NCI-H128 (cell line): ENCODE data around the gene DDX1.
"Not testable (repeated sequence)": the region's sequence is repeated elsewhere in the genome, so short reads cannot be mapped to it uniquely, and the experiment has no call there.

Source experiments
- DNase-seq: peaks from one replicate; lab custom pipeline; 2025; ENCODE audit not compliant: unreplicated experiment; lab: John Stamatoyannopoulos, UW

Gene DDX1

DNA sequence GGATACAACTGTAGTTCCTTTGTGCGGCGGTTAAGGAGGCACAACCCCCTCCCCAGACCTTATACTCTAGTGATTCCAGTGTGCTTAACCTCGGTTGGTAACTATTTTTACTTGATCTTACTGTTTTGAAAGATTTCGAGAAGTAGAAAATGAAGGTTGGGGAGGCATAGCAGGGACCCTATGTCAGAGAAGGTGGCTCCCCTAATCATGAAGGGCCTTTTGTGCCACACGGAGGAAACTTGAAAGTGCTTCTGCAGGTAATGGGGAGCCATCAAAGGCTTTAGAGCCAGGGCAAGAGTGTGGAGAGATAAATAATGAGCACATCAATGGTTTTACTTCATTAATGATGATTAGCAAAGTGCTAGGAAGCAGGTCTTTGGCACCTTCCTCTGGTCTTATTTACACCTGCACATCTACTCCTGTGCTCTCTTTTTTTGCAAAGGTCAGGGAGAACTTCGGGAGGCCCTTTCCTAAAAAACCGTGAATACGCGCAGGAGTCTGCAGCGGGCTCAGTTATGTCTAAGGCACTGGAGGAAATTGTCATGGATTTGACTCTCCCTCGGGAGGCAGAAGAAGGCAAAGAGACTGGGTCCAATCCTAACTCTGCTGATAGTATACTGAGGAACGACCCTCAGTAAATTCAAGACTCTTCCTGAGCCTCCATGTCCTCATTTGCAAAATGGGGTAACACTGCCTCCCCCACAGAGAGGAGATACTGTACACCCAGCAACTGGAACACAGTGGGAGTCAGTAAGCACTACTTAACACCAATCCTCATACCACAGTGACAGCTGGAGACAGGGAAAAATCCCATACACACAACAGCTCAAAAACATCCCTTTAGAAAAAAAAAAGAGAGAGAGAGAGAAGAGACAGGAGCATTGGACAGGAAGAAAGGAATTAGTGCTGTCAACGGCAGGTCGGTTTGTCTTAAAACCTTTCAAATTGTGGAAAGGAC lies 81.6 kb downstream of the DDX1 start:
- DNase-seq: no peak

DNA sequence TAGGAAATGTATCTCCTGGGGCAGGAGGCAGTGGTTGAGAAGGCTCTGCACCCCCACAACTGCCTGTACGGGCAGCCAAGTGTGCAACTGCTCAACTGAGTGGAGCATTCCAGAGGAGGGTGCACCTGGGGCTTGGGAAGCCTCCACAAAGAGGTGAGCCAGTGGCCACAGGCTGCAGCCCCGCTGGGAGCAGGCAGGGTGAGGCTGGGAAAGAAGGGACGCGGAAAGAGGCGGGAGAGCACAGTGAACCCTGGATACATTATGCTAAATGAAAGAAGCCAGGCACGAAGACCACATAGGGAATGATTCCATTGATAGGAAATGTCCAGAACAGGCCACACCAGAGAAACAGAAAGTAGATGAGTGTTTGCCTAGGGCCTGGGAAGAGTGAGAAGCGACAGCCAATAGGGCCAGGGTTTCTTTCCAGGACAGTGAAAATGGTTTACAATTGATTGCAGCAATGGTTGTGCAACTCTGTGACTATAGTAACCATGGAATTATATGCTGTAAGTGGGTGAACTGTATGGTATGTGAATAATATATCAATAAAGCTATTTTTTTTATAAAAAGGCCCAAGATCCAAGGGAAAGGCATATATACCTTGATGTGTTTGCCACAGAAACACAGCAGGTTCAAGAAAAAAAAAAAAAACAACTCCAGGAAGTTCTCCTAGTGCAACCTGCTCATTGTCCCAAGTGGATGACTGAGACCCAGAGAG lies 82.4 kb downstream of the DDX1 start:
- no peak for DNase-seq

DNA sequence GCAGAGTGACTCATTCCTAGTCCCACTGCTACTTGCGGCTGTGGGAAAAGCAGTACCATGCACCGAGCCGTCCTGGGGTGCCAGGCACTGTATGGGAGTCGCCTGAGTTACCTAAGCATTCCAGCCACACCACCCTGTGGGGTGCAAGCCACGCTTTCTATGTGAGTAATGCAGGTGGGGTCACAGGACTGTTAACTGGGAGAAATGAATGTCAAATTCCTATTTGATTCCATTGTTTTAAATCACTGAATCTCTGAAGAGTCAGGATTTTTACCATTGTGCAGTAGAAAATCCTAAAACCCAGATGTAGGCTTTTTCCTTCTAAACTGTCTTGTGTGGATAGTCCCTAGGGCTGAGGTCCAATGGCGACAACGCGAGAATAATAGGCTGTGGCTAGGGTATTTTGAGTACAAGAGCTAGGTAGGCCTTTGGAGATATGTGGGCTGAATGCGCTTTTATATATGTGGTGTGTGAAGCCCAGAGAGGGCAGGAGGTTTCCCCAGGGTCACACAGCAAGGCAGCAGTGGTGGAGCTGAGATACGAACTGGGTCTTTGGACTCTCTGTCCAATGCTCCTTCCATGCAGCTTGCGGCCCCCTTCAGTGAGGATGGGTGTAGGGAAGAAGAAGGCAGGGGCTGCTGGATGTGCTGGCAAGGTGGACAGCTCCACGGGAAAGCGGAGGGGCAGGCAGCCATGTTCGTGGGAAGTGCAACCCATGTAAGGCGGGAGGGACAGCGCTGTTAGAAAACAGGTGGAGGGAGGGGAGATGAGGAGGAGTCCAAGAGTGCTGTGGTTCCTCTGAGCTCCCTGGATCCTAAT lies 83.2 kb downstream of the DDX1 start:
- no peak for DNase-seq

DNA sequence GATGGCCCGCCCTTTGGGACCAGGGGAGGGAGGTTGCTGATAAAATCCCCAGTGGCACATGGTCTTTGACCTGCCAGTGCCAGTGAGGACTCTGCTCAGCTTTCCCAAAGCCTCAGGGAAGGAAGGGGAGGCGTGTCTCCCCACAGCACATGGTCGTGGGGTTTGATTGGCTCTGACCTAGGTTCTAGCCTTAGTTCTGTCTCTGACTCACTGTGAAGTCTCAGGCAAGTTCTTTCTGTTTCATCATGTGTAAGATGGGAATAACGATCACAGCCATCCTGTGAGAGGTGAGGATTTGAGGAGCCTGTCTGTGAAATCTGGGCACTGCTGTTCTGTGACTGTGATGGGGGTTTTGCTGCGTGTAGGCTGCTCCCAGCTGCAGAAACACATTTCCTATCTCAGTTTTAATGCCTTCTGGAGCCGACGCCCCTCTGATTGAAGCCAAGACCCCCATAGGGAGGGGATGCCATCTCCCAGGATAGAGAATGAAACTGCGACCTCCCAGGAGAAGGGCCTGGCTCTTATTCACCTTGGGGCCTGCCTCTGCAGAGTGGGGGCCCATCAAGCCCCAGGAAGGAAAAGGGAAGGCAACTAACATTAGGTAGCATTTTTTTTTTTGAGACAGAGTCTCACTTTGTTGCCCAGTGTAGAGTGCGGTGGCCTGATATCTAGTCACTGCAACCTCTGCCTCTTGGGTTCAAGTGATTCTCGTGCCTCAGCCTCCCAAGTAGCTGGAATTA lies 84.0 kb downstream of the DDX1 start:
- no peak for DNase-seq

DNA sequence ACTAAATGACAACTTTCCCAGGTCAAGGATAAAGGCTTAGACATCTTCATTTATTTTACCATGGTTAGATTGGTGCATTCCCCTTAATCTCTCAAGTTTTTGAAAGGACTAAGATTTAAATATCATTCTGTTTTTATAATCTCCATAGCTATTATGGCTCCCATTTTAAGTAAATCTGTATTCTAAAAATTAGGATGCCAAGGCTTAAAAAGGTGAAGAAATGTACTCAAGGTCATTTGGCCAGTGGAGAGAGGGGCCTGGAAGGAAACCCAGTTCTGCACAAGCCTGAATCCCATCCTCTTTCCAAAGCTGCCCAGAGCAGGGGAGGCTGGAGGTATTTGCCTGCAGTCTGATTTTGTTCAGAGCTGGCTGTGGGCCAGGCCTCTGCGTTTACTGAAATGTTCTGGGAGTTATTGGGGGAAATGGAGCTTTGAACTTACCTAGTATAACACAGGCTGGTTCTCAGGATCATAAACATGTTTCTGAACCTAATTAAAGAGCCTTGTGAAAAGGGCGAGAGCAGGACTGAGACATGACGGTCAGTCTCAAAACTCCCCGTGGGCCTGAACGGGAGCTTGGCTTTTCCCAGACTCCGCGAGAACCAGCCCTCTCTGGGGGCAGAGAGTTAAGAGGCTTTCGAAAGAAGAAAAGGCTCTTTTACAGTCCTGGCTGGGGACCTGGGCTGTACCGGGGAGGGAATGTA lies 85.6 kb downstream of the DDX1 start:
- DNase-seq: no peak

DNA sequence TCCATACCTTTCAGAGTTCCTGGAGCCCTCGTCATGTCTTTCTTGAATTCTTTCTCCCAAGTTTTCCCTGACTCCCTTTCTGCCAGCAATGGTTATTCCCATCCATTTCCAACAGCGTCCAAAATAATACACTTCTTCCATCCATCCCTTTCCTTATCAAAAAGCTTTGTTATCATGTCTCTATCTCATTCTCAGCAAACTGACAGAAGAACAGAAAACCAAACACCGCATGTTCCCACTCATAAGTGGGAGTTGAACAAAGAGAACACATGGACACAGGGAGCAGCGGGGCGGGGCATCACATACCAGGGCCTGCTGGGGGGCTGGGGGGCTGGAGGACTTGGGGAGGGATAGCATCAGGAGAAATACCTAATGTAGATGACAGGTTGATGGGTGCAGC lies 86.7 kb downstream of the DDX1 start:
- no peak for DNase-seq

DNA sequence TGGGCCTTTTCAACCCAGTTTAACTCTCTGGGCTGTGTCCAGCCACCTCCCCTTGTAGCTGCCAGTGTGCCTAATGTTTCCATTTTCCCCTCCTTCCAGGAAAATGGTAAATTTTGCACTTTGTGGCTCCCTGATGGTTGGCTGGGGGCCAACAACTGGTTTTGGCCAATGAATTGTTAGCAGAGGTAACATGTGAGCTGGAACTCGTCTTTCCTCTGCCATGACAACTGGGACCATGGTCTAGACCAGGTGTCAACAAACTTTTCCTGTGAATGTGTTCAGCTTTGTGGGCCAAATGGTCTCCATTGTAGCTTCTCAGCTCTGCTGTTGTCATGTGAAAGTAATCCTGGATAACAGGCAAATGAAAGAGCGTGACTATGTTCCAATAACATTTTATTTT lies 87.2 kb downstream of the DDX1 start:
- no peak for DNase-seq

DNA sequence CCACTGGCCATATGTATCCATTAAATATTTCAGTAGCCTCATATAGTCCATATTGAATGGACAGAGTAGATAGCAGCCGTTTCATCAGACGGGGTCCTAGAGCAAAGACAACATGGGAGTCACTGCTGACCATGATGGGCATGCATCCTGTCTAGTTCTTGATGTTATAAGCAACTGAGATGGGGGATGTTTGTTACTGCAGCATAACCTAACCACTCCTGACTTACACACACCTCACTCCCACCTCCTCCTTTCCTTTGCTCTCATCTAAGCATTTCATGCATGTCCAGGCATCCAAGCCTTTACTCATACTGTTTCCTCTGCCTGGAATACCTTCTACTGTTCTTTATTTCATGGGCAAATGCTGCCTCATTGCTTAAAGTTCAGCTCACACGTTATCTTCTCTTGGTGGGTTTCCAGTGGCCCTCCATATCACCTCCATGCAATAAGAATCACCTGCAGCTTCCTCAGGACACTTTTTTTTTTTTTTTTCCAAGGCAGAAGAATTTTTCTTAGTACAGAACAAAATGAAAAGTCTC lies 87.8 kb downstream of the DDX1 start:
- DNase-seq: no peak

DNA sequence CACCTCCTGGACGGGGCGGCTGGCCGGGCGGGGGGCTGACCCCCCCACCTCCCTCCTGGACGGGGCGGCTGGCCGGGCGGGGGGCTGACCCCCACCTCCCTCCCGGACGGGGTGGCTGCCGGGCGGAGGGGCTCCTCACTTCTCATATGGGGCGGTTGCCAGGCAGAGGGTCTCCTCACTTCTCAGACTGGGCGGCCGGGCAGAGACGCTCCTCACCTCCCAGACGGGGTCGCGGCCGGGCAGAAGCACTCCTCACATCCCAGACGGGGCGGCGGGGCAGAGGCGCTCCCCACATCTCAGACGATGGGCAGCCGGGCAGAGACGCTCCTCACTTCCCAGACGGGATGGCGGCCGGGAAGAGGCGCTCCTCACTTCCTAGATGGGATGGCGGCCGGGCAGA lies 88.5 kb downstream of the DDX1 start:
- not testable (repeated sequence) for DNase-seq
